GM21737 (cell line): ENCODE data around the gene SLC6A4.
"Not testable (repeated sequence)": the region's sequence is repeated elsewhere in the genome, so short reads cannot be mapped to it uniquely, and the experiment has no call there.

ENCODE experiments used
- ATAC-seq: cut with Tn5 transposase; IDR thresholded peaks from one replicate; pipeline ENCODE4 v1.9.1; 2021; ENCODE audit warnings: mild to moderate bottlenecking, moderate library complexity; ENCODE audit not compliant: unreplicated experiment

Gene SLC6A4

DNA sequence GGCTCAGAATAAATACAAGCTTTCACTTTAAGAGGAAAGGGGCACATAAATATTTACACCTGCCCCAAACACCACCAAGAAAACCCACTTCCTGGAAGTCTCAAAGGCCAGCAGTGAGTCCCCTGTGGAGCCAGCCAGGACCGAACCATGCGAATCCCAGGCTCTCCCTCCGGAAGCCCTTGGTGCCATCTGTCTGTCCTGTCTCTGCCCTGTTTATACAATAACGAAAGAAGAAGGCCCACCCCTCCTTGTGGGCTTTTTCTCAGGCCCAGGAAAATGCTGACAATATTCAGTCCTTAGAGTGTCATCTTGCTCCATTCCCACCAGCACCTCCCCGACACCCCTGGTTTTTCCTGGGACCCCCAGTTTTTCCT lies 3.6 kb upstream of the SLC6A4 start:
- no peak for ATAC-seq

DNA sequence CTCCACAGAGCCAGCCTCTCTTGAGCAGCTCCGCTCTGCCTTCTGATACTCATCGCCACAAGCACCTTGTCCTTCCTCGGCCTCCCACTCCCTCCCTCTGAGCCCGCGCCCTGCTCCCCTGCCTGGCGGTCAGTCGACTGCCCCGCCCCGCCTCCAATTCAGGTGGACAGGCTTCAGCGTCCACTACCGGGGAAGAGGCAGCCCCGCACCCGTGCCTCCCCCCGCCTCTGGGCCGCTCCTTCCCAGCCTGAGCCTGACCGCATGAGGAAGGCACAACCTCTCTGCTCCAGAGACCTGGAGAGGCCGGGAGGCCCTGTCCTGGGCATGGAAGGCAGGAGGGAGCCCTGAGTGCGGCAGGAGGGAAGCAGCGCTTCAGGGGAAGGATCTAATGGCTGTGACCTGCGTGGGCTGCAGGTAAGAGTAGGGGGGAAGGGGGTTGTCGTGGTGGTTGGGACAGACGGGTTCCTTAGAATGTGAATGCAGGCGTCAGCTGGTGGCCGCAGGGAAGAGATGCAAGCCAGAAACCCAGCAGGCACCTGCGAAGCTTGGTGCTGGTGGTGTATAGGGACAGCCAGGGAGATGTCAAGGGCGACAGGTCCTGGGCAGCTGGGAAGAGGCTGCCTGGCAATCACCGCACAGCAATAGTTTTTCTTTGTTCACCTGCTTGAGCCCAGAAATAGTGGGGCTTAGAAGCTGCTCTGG lies 3.0 kb upstream of the SLC6A4 start:
- no peak for ATAC-seq

- no peak for ATAC-seq
Measured at GRCh38 chr17:30238003-30238344, 2.5 kb upstream of the SLC6A4 start.

DNA sequence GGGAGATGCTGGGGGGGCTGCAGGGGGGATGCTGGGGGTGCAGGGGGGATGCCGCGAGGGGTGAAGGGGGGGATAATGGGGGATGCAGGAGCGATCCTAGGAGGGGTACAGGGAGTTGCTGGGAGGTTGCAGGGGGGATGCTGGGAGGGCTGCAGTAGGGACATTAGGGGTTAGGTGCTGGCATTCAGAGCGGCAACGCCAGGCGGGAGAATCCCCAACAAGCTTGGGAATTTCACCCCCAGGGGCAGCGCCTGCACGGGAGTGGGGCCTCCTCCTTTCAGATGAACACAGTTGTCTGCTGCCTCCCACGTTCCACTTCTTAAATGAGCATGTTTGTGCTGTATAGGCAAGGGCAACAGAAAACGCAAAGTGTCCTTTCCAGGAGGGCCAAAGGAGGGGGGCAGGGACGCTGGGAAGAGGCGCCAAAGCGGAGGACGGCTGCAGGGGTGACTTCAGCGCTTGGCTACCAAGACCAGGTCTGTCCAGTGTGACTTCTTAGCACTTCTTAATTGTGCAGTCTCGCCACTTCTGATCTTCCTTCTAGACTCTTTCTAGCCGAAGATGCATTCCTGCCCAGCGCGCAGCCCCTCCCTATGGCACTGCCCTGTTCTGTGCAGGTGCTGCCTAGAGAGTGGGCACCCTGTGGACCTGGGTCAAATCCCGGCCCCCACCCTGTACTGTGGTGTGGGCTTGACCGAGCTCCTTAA lies 2.0 kb upstream of the SLC6A4 start:
- ATAC-seq, result no peak

DNA sequence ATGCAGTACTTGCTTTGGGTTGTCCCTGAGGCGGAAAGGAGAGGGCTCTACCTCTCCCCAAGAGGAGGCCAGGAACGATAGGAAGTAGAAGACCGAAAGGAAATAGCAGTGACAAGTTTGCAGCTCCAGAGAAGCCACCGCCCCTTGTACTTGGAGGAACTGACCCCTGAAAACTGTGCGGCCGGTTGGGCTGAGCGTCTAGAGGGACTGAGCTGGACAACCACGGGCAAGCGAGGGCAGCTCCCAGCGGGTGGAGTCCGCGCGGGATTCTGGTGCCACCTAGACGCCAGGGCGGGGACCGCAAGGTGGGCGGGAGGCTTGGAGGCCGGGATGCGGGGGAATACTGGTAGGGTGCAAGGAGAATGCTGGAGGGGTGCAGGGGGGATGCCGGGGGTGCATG lies 1.3 kb upstream of the SLC6A4 start:
- no peak for ATAC-seq

GRCh38 chr17:30236297-30236624 lies 764 bp upstream of the SLC6A4 start:
- no peak for ATAC-seq

DNA sequence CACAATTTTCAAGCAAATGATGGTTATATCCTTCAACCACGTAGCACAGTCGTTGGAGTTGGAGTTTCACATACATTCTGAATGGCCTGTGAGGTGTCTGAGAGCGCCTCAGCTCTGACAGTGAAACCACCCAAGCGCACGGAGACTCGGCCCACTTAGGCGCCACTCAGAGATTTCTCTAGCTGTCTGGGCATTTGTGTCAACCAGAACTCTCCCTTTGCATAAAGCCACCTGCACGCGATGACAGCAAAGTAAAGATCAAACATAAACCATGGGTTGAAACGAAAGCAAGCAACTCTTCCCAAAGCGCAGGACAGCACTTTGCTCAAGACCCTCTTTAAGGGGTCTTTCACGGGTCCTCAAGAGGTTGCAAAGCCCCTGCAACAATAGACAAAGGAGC lies 533 bp downstream of the SLC6A4 start:
- ATAC-seq, result no peak

DNA sequence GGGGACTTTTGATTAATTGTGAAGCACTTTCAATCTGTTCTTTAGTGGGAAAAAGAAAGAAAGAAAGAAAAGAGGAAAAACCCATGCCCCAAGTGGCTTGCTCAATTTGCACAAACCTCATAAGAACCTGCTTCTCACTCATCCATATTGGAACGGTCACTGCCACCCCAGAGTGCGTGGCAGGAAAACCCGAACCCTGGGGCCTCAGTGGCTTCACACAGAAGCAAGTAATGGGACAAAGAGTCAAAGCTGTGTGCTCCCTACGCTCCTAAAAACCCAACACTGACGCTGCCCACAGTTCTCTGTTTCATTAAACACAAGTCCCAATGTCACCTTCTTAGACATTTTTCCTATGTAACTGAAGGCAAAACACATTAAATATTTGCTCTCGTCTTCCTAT lies 1.2 kb downstream of the SLC6A4 start:
- no peak for ATAC-seq

- no peak for ATAC-seq
Measured at GRCh38 chr17:30232824-30233427, 2.6 kb downstream of the SLC6A4 start.

DNA sequence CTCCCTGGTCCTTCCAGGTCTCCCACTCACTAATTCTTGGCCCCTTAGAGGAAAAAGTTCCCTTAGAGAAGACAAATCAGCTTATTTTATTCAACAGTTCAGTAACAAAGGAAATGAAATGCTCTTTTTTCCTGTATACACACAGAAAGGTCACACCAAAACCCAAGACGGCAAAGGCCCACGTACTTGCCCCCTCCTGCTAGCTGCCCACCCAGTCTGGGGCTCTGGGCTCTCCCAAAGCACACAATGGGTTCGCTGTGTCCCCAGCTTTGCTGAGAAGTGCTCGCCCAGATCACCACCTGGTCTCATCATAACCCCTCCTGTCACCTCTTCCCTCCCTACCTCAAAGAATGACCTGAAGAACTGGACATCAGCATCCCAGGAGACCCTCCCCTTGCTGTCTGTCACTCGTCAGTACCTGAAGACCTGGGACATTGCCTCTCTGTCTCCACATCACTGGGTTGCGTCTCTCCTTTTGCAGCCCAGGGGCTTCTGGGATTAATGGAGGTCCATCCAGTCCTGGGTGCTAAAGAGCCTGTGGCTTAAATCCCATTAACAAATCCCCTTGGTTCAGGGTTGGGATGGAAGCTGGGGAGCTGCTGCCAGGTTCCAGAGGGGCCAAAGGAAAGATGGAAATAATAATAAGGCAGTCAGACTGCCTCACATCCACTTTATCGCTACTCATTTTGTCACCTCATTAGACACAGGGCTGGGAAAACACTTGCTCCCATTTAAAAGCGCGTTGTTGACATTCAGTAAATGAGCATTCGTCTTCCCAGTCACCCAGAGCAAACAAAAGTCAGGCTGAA lies 3.3 kb downstream of the SLC6A4 start:
- no peak for ATAC-seq

- ATAC-seq, result no peak
Measured at GRCh38 chr17:30230596-30231125, 4.8 kb downstream of the SLC6A4 start.

GRCh38 chr17:30230009-30230408 lies 5.5 kb downstream of the SLC6A4 start:
- not testable (repeated sequence) for ATAC-seq

GRCh38 chr17:30229012-30229411 lies 6.5 kb downstream of the SLC6A4 start:
- ATAC-seq, result no peak

GRCh38 chr17:30228011-30228410 lies 7.5 kb downstream of the SLC6A4 start:
- no peak for ATAC-seq

GRCh38 chr17:30226878-30227277 lies 8.6 kb downstream of the SLC6A4 start:
- ATAC-seq, result no peak

DNA sequence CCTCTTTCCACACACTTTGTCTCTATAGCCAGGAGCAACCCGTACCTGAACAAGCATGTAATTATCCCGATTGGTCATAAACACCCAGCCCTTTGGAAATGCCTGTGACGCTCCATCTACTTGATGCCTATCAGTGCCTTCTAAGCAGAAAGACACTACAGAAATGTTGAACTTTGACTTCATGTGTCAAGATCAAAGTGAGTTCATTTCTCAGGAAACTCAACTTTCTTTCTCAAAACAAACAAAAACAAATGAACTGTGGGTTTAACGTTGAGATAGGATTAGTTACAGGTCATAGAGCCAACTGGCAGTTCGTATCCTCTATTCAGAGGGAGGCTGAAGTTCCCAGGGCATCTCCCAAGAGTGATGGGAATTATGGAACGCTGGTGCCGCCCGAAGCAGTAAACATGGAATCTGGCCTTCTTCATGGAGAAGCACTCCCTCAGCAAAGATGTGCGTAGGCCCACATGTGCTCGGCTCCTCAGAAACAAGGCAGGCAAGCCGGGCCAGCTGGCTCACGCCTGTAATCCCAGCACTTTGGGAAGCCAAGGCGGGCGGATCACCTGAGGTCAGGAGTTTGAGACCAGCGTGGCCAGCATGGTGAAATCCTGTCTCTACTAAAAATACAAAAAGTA lies 9.5 kb downstream of the SLC6A4 start:
- no peak for ATAC-seq

DNA sequence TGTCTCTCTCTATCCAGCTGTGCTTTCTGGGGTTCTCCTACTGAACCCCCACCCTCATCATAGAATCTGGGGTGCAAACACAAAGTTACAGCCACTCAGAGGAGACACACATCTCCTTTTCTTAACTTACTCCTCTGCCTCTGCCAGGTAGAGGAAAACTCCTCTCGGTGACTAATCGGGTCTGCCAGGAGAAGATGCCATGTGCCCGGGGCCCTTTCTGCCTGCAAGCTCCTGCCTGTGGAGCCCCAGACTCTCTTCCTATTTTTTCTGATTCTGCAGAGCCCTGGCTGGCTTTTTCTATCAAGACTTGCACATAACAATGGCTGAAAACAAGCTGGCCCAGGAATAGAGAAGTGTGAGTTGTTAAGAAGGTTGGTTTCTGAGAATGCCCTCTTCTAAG lies 10.4 kb downstream of the SLC6A4 start:
- ATAC-seq, result no peak

- no peak for ATAC-seq
Measured at GRCh38 chr17:30224419-30224960, 11.0 kb downstream of the SLC6A4 start.

DNA sequence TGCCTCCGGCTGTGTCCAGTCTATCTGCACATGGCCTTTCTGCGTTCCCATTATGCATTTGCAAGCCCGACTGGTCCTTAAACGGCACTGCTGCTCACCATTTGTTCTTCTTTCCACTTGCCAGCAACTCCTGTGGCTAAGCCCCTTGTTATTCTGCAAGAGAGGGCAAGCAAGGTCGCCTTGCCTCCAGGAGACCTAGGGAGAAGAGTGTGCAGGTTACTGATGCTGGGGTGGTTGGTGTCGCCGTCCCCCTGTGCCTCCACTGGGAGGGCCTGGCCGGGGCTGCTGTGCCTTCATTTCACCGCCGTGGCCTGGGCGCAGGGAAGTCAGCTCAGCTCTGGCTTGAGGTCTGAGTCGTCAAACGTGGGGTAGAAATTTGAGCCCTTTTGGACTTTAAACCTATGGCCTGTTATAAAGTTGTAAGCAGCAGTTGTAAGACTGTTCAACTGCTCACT lies 12.7 kb downstream of the SLC6A4 start:
- no peak for ATAC-seq

DNA sequence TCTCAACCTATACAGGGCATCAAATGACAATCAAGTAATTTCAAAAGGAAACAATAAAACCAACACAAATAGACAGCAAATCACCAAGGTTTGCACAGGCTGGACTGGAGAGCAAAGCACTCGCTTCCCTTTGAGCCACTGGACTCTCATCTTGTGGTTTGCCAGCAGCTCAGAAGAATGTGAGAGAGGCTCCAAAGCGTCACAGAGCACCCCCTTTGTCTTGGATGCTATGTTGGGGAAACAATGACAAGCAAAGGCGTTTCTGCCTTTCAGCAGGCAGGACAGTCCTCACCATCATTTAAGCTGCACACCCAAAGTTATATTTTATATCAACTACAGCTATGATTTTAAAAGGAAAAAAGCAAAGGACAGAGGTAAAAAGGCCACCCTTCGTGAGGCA lies 13.2 kb downstream of the SLC6A4 start:
- no peak for ATAC-seq

DNA sequence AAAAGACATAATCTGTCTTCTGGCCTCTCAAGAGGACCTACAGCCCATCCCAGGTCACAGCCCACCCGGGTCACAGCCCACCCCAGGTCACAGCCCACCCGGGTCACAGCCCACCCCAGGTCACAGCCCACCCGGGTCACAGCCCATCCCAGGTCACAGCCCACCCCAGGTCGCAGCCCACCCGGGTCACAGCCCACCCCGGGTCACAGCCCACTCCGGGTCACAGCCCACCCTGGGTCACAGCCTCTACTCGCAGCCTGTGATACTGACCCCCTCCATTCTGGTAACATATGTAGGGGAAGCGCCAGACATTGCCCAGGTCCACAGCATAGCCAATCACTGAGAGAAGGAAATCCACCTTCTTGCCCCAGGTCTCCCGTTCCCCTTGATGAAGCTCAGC lies 14.2 kb downstream of the SLC6A4 start:
- ATAC-seq, result no peak
